ENCODE data around the gene DEF6. TPM values are rescaled to one million over a fixed set of nuclear protein-coding genes. Genes with fewer than 3 reads are reported as not detected.

Gene DEF6
- total and polyA plus RNA-seq, 2 of the 13 experiments (the other 11 are each of a cell fraction or from before 2014, with no cell fraction given) = 5.2 to 10.0 TPM

DNA sequence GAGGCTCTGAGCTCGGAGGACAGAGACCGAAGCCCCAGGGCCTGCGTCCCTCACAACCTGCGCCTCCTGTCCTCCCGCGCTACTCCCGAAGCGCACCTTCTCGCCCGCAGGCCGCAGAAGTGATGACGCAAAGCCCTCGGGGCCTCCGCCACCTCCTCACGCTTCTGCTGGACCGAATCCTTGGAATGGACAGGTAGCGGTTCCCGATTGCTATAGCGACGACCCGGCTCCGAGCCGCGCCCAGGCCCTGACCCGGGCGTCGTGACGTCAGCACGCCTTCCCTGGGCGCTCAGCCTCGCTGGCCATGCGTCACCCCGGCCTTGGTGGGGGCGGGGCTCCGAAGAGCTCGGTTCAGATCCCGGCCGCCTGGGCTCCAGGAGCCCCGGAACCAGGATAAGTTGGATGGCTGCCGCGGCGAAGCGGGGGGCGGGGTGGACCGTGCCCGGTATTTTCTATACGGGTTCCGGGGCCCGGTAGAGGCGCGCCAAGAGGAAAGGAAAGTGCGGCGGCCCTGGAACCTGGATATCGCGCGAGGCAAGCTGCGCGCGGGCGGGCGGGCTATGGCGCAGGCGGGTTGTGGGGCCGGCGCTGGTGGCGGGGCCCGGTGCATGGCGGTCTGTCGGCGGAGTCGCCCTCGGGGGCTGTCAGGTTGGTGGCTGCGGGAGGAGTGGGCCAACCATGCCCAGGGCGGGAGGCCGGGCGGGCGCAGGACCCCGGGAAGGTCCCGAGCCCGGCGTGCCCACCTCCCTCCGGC lies 38.2 kb upstream of the DEF6 start, which contains the start of gene ZNF76 (continued):
- TF ChIP-seq RCOR2 (CRISPR knock-in tag; IDR thresholded peaks at IDR 0.05) = peak; percentile 45; the same call in 1 of the 2 replicates
- peak; percentile 97 for TF ChIP-seq TOE1 (CRISPR knock-in tag; IDR thresholded peaks at IDR 0.05)
- TF ChIP-seq PRMT3 (CRISPR knock-in tag; IDR thresholded peaks at IDR 0.05; ENCODE audit: borderline replicate concordance, low read depth) = 0 out of 2 replicates have a peak, but pooled peaks have one; percentile 26
- TF ChIP-seq ZKSCAN5 (CRISPR knock-in tag; IDR thresholded peaks at IDR 0.05) = no peak
- peak; percentile 68; the same call in 1 of the 2 replicates for TF ChIP-seq ZNF180 (CRISPR knock-in tag; IDR thresholded peaks at IDR 0.05; ENCODE audit: borderline replicate concordance, low read depth)
- TF ChIP-seq GRHL1 (CRISPR knock-in tag; conservative IDR thresholded peaks at IDR 0.05) = no peak
- peak; percentile 72 for TF ChIP-seq TAF15 (IDR thresholded peaks at IDR 0.05; ENCODE audit: low read depth, low read length, poor library complexity, severe bottlenecking)
- peak; percentile 100 for TF ChIP-seq ZNF343 (CRISPR knock-in tag; IDR thresholded peaks at IDR 0.05)
- TF ChIP-seq, protein P1, sequence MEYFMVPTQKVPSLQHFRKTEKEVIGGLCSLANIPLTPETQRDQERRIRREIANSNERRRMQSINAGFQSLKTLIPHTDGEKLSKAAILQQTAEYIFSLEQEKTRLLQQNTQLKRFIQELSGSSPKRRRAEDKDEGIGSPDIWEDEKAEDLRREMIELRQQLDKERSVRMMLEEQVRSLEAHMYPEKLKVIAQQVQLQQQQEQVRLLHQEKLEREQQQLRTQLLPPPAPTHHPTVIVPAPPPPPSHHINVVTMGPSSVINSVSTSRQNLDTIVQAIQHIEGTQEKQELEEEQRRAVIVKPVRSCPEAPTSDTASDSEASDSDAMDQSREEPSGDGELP (IDR thresholded peaks at IDR 0.05; ENCODE audit: borderline replicate concordance, low read depth) = no peak; the same call in none of the 2 replicates
- no peak; the same call in 1 of the 2 replicates for TF ChIP-seq ZNF652 (CRISPR knock-in tag; IDR thresholded peaks at IDR 0.05; ENCODE audit: borderline replicate concordance, low read depth)
- peak; percentile 92 for TF ChIP-seq MXI1 (IDR thresholded peaks at IDR 0.05; ENCODE audit: borderline replicate concordance, low read depth, low read length)
- no peak for TF ChIP-seq PAF1 (CRISPR knock-in tag; IDR thresholded peaks at IDR 0.05)
- TF ChIP-seq MTERF4 (CRISPR knock-in tag; IDR thresholded peaks at IDR 0.05) = peak; percentile 79; the same call in 1 of the 2 replicates
- TF ChIP-seq ZNF562 (CRISPR knock-in tag; IDR thresholded peaks at IDR 0.05; ENCODE audit: borderline replicate concordance) = no peak
- TF ChIP-seq CHCHD3 (CRISPR knock-in tag; IDR thresholded peaks at IDR 0.05) = peak; percentile 92; the same call in 1 of the 2 replicates
- peak; percentile 96 for TF ChIP-seq ZNF281 (CRISPR knock-in tag; IDR thresholded peaks at IDR 0.05; ENCODE audit: borderline replicate concordance)
- peak; percentile 95 for TF ChIP-seq ZNF350 (CRISPR knock-in tag; IDR thresholded peaks at IDR 0.05; ENCODE audit: borderline replicate concordance, low read depth)
- TF ChIP-seq EP300 (IDR thresholded peaks at IDR 0.05; ENCODE audit: low read depth in 2 of 2, low read length in 2 of 2) = peak; percentile 13 to 68; a peak in 3 of 4 replicates
- TF ChIP-seq EP300 (CRISPR knock-in tag; IDR thresholded peaks at IDR 0.05; ENCODE audit: borderline replicate concordance) = no peak; the same call in 1 of the 2 replicates
- peak; percentile 83 for TF ChIP-seq THRA (CRISPR knock-in tag; IDR thresholded peaks at IDR 0.05; ENCODE audit: borderline replicate concordance)

Measured in HepG2 (cell line).